BLaER1 treated with 17β-estradiol and CSF1 and Interleukin-3, amounts not matched to agents 10 nM and 100 nM (cell line): ENCODE data around the gene PCNX1.
A peak's percentile ranks its signal among the peaks of the same experiment; 100 is the strongest.
"Not testable (repeated sequence)": the region's sequence is repeated elsewhere in the genome, so short reads cannot be mapped to it uniquely, and the experiment has no call there.

Experiments
- H3K27ac ChIP-seq, 11 experiments: shearing (Covaris generic); formaldehyde crosslinking; 2 replicates each; pipeline ENCODE4 v1.8.1; 2022
- H3K27me3 ChIP-seq, 11 experiments: shearing (Covaris generic); formaldehyde crosslinking; 2 replicates each; pipeline ENCODE4 v1.8.1; 2022
- H3K36me3 ChIP-seq, 11 experiments: shearing (Covaris generic); formaldehyde crosslinking; 2 replicates each; pipeline ENCODE4 v1.8.1; 2022
- H3K4me1 ChIP-seq, 10 experiments: shearing (Covaris generic); formaldehyde crosslinking; 2 replicates each; pipeline ENCODE4 v1.8.1; 2022
- H3K4me2 ChIP-seq, 11 experiments: shearing (Covaris generic); formaldehyde crosslinking; 2 replicates each; pipeline ENCODE4 v1.8.1; 2022
- H3K4me3 ChIP-seq, 10 experiments: shearing (Covaris generic); formaldehyde crosslinking; 2 replicates each; pipeline ENCODE4 v1.8.1; 2022
- H3K9ac ChIP-seq, 11 experiments: shearing (Covaris generic); formaldehyde crosslinking; 2 replicates each; pipeline ENCODE4 v1.8.1; 2022
- H3K9me3 ChIP-seq, 11 experiments: shearing (Covaris generic); formaldehyde crosslinking; replicated peaks in 1 of 11; 2 replicates each; pipeline ENCODE4 v1.8.1; 2022
- H4K20me1 ChIP-seq, 11 experiments: shearing (Covaris generic); formaldehyde crosslinking; 2 replicates each; pipeline ENCODE4 v1.8.1; 2022
- Cebpa-rat ChIP-seq, 11 experiments: shearing (Covaris generic); IDR thresholded peaks; 2 replicates each; pipeline ENCODE4 v1.8.1; 2022

PCNX1 gene

GRCh38 chr14:71142375-71143038, 235.2 kb downstream of the PCNX1 start:
- Histone ChIP-seq H3K9me3 (peaks cover 0 to 24% (median 0%) of the 10 kb centered on the region in 11 experiments; a peak in 7 of 22 replicates), H3K27ac (peak overlapping the region; percentile 81 to 98 (median 93)), H3K4me3 (peak overlapping the region in 7 of 10 experiments; percentile 12 to 57 (median 33); a peak in 9 of 20 replicates), H3K9ac (peak overlapping the region; percentile 67 to 83 (median 78)), H3K36me3 (no peaks in the 10 kb centered on the region), H4K20me1 (no peaks in the 10 kb centered on the region), H3K4me2 (peak overlapping the region; percentile 56 to 91 (median 83)), H3K4me1 (peaks cover 40 to 91% (median 78%) of the 10 kb centered on the region in 10 experiments), H3K27me3 (no peaks in the 10 kb centered on the region)
- TF ChIP-seq Cebpa-rat (IDR thresholded peaks at IDR 0.05): peak; percentile 74 to 99 (median 96)

- Histone ChIP-seq H4K20me1 (no peaks in the 10 kb centered on the region), H3K9me3 (peaks cover 0 to 34% (median 6%) of the 10 kb centered on the region in 11 experiments; a peak in 10 of 22 replicates), H3K4me3 (peak overlapping the region in 6 of 10 experiments; percentile 4 to 41 (median 14); a peak in 9 of 20 replicates), H3K27ac (peak overlapping the region; percentile 81 to 98 (median 93)), H3K4me2 (peak overlapping the region; percentile 56 to 91 (median 83)), H3K4me1 (peaks cover 40 to 86% (median 74%) of the 10 kb centered on the region in 10 experiments), H3K36me3 (no peaks in the 10 kb centered on the region), H3K9ac (peak overlapping the region; percentile 55 to 81 (median 78)), H3K27me3 (no peaks in the 10 kb centered on the region)
- TF ChIP-seq Cebpa-rat (IDR thresholded peaks at IDR 0.05): no peak
Observed at GRCh38 chr14:71143381-71144290, 236.4 kb downstream of the PCNX1 start.

DNA sequence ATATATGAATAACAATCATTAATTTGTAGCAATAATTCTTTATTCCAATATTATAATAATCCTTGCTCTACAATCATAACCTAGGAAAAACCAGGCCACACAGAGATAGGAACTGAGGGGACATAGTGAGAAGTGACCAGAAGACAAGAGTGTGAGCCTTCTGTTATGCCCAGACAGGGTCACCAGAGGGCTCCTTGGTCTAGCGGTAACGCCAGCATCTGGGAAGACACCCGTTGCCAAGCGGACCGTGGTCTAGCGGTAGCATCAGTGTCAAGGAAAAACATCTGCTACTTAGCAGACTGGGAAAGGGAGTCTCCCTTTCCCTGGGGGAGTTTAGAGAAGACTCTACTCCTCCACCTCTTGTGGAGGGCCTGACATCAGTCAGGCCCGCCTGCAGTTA, 240.1 kb downstream of the PCNX1 start:
- not testable (repeated sequence) for H4K20me1 ChIP-seq

GRCh38 chr14:71148627-71149026, 241.4 kb downstream of the PCNX1 start:
- peak overlapping the region in 10 of 11 experiments; percentile 2 to 73 (median 43); a peak in 17 of 22 replicates for H3K4me2 ChIP-seq
- H3K4me1 ChIP-seq: peaks cover 3 to 44% (median 32%) of the 10 kb centered on the region in 10 experiments

More for the DNA sequence above, 240.1 kb downstream of the PCNX1 start:
- not testable (repeated sequence) for H3K4me3 ChIP-seq, H3K27me3 ChIP-seq, H3K27ac ChIP-seq, H3K9ac ChIP-seq, H3K4me2 ChIP-seq
- Histone ChIP-seq H3K9me3 (peaks cover 33 to 70% (median 43%) of the 10 kb centered on the region in 11 experiments), H3K4me1 (peaks cover 16 to 57% (median 44%) of the 10 kb centered on the region in 10 experiments), H3K36me3 (peaks cover 0 to 14% (median 0%) of the 10 kb centered on the region in 11 experiments; a peak in 5 of 22 replicates)

DNA sequence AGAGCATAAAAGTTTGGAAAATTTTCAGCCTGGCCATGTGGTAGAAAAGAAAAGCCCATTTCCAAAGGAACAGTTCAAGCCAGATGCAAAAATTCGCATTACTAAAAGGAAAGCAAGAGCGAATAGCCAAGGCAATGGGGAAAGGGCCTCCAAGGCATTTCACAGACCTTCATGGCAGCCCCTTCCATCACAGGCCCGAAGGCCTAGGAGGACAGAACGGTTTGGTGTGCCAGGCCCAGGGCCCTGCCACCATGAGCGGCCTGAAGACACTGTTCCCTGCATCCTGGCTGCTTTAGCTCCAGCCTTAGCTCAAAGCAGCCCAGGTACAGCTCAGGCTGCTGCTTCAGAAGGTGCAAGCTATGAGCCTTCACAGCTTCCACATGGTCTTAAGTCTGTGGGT, 243.5 kb downstream of the PCNX1 start:
- Histone ChIP-seq H3K9me3 (peaks cover 35 to 54% (median 44%) of the 10 kb centered on the region in 11 experiments), H3K27ac (no peak overlapping the region)

More at GRCh38 chr14:71148627-71149026, 241.4 kb downstream of the PCNX1 start:
- Histone ChIP-seq H4K20me1 (no peaks in the 10 kb centered on the region), H3K9me3 (peaks cover 35 to 66% (median 44%) of the 10 kb centered on the region in 11 experiments), H3K9ac (no peak overlapping the region; a peak in 1 of 22 replicates), H3K27ac (peak overlapping the region in 8 of 11 experiments; percentile 17 to 66 (median 47); a peak in 16 of 22 replicates), H3K36me3 (peaks cover 0 to 14% (median 0%) of the 10 kb centered on the region in 11 experiments; a peak in 5 of 22 replicates), H3K27me3 (no peaks in the 10 kb centered on the region), H3K4me3 (no peak overlapping the region)
- TF ChIP-seq Cebpa-rat (IDR thresholded peaks at IDR 0.05): no peak

GRCh38 chr14:71155743-71156142, 248.5 kb downstream of the PCNX1 start:
- no peaks in the 10 kb centered on the region for H3K4me1 ChIP-seq
- H3K36me3 ChIP-seq: peaks cover 0 to 7% (median 0%) of the 10 kb centered on the region in 11 experiments; a peak in 2 of 22 replicates
- TF ChIP-seq Cebpa-rat (IDR thresholded peaks at IDR 0.05): no peak
- H3K27ac ChIP-seq: no peak overlapping the region
- H4K20me1 ChIP-seq: no peaks in the 10 kb centered on the region
- peaks cover 26 to 51% (median 34%) of the 10 kb centered on the region in 11 experiments for H3K9me3 ChIP-seq
- H3K4me2 ChIP-seq: no peak overlapping the region
- H3K27me3 ChIP-seq: no peaks in the 10 kb centered on the region
- H3K4me3 ChIP-seq: no peak overlapping the region
- H3K9ac ChIP-seq: no peak overlapping the region

More for the DNA sequence above, 243.5 kb downstream of the PCNX1 start:
- Histone ChIP-seq H3K36me3 (peaks cover 0 to 14% (median 0%) of the 10 kb centered on the region in 11 experiments; a peak in 5 of 22 replicates), H3K9ac (no peak overlapping the region), H4K20me1 (no peaks in the 10 kb centered on the region), H3K4me2 (no peak overlapping the region), H3K4me3 (no peak overlapping the region), H3K27me3 (no peaks in the 10 kb centered on the region), H3K4me1 (peaks cover 0 to 23% (median 14%) of the 10 kb centered on the region in 10 experiments; a peak in 17 of 20 replicates)
- TF ChIP-seq Cebpa-rat (IDR thresholded peaks at IDR 0.05): no peak

DNA sequence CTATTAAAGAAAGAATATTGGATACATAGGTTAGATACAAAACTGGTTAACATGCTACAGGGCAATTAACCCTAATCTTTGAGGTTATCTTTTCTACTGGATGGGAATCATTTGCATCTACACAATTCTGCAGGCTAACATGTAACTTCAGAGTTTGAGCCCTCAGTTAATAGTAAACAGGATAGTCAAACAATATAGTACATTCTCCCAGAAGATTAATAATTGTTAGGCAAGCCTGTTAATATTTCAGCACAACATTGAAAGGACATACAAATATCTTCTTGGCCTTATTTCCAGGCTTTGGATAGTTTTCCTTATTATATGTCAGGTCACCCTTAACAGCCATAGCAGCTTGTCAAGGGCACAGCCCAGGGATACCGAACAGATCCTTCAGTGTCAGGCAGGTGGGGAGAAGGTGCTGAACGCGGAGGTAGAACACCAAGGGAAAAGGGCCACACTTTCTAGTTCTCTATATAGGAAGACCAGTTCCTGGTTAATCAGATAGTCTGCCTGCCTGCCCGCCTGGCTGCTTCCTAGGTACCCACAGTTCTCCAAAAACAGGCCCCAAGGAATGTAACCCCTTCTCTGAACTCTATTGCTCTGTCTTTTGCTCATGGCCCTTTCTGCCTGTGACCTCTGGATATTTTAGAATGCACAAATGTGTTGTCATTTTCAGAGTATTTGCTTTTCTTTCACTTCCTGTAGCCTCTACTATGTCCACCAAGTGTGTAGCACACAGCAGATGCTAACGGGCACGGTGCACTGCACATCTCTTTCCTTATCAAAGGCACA, 256.0 kb downstream of the PCNX1 start:
- no peak overlapping the region for H3K4me3 ChIP-seq
- no peak overlapping the region for H3K27ac ChIP-seq
- 0 out of 22 replicates have a peak overlapping the region, but pooled peaks of 1 of the 11 experiments have one; percentile 15 for H3K4me2 ChIP-seq
- H3K27me3 ChIP-seq: no peaks in the 10 kb centered on the region
- H3K4me1 ChIP-seq: peaks cover 0 to 34% (median 16%) of the 10 kb centered on the region in 10 experiments; a peak in 12 of 20 replicates
- TF ChIP-seq Cebpa-rat (IDR thresholded peaks at IDR 0.05): no peak
- H3K9me3 ChIP-seq: peaks cover 12 to 32% (median 23%) of the 10 kb centered on the region in 11 experiments; a peak in 21 of 22 replicates
- no peak overlapping the region for H3K9ac ChIP-seq
- no peaks in the 10 kb centered on the region for H3K36me3 ChIP-seq
- H4K20me1 ChIP-seq: no peaks in the 10 kb centered on the region
